Measurements from ENCODE around the gene ERICH6. TPM values are rescaled to one million over a fixed set of nuclear protein-coding genes. Genes with fewer than 3 reads are reported as not detected.

Gene ERICH6
- total RNA-seq, 6 donors from 2014 or later, result 2.1 TPM; not detected in 5

DNA sequence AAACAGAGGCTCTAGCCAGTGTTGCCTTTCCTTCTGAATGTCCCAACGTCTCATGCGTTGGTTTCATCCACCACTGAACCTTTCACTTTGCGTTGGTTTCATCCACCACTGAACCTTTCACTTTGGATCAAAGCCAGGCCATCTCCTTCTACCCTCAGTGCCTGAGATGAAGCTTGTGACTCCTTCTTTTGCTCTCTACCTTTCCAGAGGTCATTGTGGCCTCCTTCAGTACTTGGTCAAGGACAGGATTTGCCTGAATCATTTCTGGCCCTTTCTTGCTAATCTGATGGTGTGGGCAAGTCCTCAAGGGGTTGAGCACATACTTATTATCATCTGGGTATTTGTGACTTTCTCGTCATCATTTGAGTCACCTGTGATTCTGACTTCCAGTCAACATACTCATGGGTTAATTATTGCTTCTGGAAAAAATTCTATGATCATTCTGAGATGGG lies 50.6 kb downstream of the ERICH6 start:
- TF ChIP-seq POLR2A (IDR thresholded peaks at IDR 0.05), result no peak
- TF ChIP-seq, protein P1, sequence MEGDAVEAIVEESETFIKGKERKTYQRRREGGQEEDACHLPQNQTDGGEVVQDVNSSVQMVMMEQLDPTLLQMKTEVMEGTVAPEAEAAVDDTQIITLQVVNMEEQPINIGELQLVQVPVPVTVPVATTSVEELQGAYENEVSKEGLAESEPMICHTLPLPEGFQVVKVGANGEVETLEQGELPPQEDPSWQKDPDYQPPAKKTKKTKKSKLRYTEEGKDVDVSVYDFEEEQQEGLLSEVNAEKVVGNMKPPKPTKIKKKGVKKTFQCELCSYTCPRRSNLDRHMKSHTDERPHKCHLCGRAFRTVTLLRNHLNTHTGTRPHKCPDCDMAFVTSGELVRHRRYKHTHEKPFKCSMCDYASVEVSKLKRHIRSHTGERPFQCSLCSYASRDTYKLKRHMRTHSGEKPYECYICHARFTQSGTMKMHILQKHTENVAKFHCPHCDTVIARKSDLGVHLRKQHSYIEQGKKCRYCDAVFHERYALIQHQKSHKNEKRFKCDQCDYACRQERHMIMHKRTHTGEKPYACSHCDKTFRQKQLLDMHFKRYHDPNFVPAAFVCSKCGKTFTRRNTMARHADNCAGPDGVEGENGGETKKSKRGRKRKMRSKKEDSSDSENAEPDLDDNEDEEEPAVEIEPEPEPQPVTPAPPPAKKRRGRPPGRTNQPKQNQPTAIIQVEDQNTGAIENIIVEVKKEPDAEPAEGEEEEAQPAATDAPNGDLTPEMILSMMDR (IDR thresholded peaks at IDR 0.05), result no peak
- no peak for TF ChIP-seq EP300 (IDR thresholded peaks at IDR 0.05)
- no peak for TF ChIP-seq POLR2AphosphoS5 (IDR thresholded peaks at IDR 0.05)
- 86 to 91% methylated on average over 4 of the region's 4 CpGs for WGBS, 2 donors
- H3K27ac ChIP-seq, result no peak overlapping the region
- H3K4me3 ChIP-seq, result no peak overlapping the region
- DNase-seq (no peak), ATAC-seq (ENCODE audit: low FRiP score in 2 of 2) (no peak)
- no peaks in the 10 kb centered on the region for H3K4me1 ChIP-seq
- no peaks in the 10 kb centered on the region for H3K36me3 ChIP-seq
- no peaks in the 10 kb centered on the region for H3K27me3 ChIP-seq
- no peaks in the 10 kb centered on the region for H3K9me3 ChIP-seq

DNA sequence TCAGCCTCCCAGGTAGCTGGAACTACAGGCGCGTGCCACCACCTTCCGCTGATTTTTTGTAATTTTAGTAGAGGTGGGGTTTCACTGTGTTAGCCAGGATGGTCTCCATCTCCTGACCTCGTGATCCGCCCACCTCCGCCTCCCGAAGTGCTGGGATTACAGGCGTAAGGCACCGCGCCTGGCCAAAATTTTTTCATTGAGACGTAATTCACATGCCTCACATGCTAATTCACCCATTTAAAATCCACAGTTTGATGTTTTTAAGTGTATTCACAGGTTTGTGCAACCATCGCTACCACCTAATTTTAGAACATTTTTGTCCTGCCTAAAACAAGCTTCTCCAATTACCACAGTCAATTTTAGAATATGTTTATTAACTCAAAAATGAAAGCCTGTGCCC lies 63.5 kb downstream of the ERICH6 start:
- no peaks in the 10 kb centered on the region for H3K36me3 ChIP-seq
- ATAC-seq (ENCODE audit: low FRiP score in 2 of 2) (no peak), DNase-seq (no peak)
- no peak for TF ChIP-seq POLR2AphosphoS5 (IDR thresholded peaks at IDR 0.05)
- TF ChIP-seq POLR2A (IDR thresholded peaks at IDR 0.05), result no peak
- TF ChIP-seq, protein P1 (IDR thresholded peaks at IDR 0.05), result no peak
- TF ChIP-seq EP300 (IDR thresholded peaks at IDR 0.05), result no peak
- peaks cover 0 to 5% (median 3%) of the 10 kb centered on the region in 4 donors for H3K4me1 ChIP-seq
- no peaks in the 10 kb centered on the region for H3K9me3 ChIP-seq
- 96 to 98% methylated on average over 12 of the region's 12 CpGs for WGBS, 2 donors
- no peak overlapping the region for H3K4me3 ChIP-seq
- no peak overlapping the region for H3K27ac ChIP-seq
- no peaks in the 10 kb centered on the region for H3K27me3 ChIP-seq

DNA sequence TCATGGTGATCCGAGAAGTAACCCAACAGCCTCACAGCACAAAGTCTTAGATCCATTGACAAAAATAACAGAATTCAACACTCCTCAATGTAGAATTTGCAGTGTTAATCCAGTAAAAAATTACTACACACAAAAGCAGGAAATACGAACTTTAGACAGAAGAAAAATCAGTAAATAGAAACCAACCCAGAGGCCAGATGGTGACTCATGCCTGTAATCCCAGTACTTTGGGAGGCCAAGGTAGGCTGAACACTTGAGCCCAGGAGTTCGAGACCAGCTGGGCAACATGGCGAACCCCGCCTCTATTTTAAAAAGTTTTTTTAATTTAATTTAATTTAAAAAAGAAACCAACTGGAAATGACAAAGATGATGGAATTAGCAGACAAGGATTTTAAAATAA lies 64.5 kb downstream of the ERICH6 start:
- TF ChIP-seq EP300 (IDR thresholded peaks at IDR 0.05) (no peak), POLR2AphosphoS5 (IDR thresholded peaks at IDR 0.05) (no peak), POLR2A (IDR thresholded peaks at IDR 0.05) (no peak)
- TF ChIP-seq, protein P1 (IDR thresholded peaks at IDR 0.05), result no peak
- Histone ChIP-seq H3K9me3 (no peaks in the 10 kb centered on the region), H3K27ac (no peak overlapping the region), H3K4me3 (no peak overlapping the region), H3K4me1 (peaks cover 0 to 9% (median 7%) of the 10 kb centered on the region in 4 donors), H3K27me3 (no peaks in the 10 kb centered on the region), H3K36me3 (no peaks in the 10 kb centered on the region)
- ATAC-seq (ENCODE audit: low FRiP score in 2 of 2) (no peak), DNase-seq (no peak)
- WGBS, 2 donors, result 80 to 82% methylated on average over 5 of the region's 5 CpGs

DNA sequence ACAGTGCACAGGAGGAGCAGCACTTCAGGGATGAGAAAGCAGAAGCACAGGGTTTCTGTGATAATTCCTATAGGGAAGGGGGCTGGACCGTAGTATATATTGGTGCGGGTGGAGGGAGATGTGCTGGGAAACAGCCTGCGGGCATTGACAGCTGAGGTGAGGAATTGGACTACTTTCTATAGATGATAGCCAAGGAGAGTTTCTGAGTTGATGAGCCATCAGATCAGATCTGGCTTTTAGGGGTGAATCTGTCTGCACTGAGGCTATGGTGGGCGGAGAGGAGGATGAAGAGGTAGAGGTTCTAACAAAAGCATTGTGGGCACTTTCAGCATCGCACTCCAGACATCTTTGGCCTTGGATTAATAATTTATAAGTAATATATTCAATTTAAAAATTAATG lies 67.5 kb downstream of the ERICH6 start:
- no peak for DNase-seq
- Histone ChIP-seq H3K4me1 (peaks cover 0 to 9% (median 7%) of the 10 kb centered on the region in 4 donors), H3K9me3 (no peaks in the 10 kb centered on the region), H3K36me3 (peaks cover 0 to 5% (median 0%) of the 10 kb centered on the region in 4 donors), H3K27ac (no peak overlapping the region), H3K4me3 (no peak overlapping the region), H3K27me3 (no peaks in the 10 kb centered on the region)
- WGBS, 2 donors, result 92 to 96% methylated on average over 5 of the region's 5 CpGs
- ATAC-seq (ENCODE audit: low FRiP score in 2 of 2), result no peak
- TF ChIP-seq EP300 (IDR thresholded peaks at IDR 0.05) (no peak), POLR2A (IDR thresholded peaks at IDR 0.05) (no peak), POLR2AphosphoS5 (IDR thresholded peaks at IDR 0.05) (no peak)
- TF ChIP-seq, protein P1 (IDR thresholded peaks at IDR 0.05), result no peak

DNA sequence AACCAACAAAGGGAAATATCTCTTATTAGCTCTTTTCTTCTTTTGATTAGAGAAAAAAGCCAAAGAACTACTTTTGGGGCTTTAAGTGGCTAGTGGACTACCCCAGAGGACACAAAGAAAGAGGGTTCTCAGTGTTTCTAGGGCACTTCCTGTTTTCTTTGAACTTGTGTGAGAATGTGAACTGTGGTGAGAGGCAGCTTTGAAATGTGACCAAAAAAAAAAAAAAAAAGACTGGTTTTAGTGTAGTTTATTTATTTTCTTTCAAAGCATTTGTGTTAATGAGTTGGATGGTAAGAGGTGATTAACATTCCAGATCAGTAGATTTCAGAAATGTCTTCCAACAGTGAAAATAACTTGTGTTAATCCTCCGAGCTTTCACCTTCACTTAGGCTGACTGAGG lies 68.2 kb downstream of the ERICH6 start:
- DNase-seq (no peak), ATAC-seq (ENCODE audit: low FRiP score in 2 of 2) (no peak)
- Histone ChIP-seq H3K27me3 (no peaks in the 10 kb centered on the region), H3K9me3 (no peaks in the 10 kb centered on the region), H3K4me1 (peaks cover 0 to 9% (median 7%) of the 10 kb centered on the region in 4 donors), H3K4me3 (no peak overlapping the region), H3K27ac (no peak overlapping the region), H3K36me3 (peaks cover 0 to 11% (median 0%) of the 10 kb centered on the region in 4 donors)
- WGBS, 2 donors, result 38 to 78% methylated on average over 1 of the region's 1 CpG
- no peak for TF ChIP-seq POLR2AphosphoS5 (IDR thresholded peaks at IDR 0.05)
- TF ChIP-seq POLR2A (IDR thresholded peaks at IDR 0.05), result no peak
- TF ChIP-seq EP300 (IDR thresholded peaks at IDR 0.05), result no peak
